Measurements from ENCODE around the gene ABCC8.
A peak's percentile ranks its signal among the peaks of the same experiment; 100 is the strongest.

The ABCC8 gene

DNA sequence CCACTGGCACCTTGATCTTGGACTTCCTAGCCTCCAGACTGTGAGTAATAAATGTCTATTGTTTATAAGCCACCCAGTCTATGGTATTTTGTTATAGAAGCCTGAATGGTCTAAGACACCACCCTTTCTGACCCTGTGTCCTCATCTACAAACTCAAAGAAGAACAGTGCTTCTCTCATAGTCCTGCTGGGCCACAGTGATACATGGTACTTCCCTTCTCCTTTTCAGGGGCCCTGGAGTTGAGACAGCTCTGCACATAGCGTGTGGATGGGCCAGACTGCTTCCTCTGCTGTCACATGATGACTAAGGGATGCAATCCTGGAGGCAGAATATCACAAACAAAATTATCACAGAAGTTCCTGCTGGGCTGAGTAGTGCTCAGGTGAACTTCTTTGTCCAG, 93.2 kb downstream of the ABCC8 start:
- no peak for DNase-seq

DNA sequence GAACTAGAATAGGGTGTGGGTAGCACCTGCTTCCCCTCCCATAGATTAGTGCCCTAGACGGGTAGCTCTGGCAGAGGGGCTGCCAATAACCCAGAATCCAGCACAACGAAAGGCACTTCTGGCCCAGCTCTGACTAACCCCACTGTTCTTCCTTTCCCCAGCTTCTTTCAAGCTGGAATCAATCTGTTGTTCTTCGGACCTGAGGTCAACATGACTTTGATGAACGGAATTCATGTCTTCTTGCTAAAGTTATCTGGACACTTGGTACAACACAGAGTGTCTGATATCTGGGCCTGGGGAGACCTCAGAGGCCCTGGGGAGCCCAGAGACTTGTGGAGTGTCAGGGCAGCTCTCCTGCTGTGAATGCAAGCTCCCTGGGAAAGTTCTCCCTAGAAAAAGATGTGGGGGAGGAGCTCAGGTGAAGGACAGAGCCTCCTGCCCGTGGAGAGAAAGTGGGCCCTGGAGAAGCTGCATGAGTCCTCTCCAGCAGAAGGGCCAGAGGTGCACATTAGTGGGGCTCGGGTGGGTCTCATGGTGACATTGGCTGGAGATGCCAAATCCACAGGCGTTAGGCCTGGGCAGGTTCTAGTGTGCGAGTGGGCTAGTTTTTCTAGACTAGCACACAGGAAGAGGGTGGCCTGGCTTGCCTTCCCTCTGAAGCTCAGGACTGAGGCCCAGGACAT, 94.5 kb downstream of the ABCC8 start:
- DNase-seq, result no peak

DNA sequence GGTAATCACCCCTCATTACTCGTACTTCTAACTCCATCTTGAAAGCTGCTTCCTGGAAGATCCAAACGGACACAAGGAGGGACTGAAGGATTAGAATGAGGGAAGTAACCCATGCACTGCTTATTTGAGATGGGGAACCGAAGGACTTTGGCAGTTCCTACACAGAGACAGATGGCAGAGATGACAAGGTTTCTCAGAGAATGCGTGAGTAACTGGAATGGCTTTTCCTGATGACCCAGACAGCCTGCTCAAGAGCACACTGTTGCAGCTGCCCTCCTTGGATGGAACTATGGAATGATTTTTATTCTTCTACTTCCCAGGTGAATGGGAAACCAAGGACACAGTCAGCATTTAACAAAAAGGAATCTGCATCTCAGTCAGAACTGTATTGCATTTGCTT, 95.5 kb downstream of the ABCC8 start:
- DNase-seq, result no peak

DNA sequence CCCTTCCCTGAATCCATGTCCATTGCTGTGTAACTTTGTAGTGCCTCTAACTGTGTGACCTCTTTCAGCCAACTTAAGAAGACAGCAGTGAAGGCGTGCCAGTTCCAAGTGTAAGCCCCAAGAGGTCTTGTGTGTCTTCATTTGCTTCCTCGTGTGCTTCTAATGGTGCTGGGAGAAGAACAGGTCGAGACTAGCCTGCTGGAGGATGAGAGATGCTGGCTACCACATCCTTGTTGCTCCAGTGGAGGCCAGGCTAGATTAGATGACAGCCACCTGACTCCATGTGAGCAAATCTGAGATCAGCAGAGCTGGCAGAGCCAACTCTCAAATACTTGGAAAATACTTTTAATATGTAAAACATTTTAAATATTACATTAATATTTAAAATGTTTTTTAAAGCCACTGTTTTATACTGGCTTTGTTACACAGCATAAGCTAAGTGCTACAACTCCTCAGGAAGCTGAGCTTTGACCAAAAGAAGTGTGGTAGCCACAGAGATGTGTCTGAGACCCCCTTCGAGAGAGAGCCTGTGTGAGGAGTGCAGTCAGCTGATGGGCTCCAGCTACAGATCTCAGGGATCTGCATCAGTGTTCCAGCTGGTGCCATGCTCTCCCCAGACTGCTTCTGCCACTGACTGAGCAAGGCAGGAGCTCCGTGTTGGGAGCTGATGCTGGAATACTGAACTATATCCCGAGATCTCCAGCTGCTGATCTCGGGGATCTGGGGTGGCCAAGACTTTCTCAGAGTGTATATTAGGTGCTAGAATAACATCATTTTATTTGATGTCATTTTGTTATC, 97.1 kb downstream of the ABCC8 start:
- no peak for DNase-seq

DNA sequence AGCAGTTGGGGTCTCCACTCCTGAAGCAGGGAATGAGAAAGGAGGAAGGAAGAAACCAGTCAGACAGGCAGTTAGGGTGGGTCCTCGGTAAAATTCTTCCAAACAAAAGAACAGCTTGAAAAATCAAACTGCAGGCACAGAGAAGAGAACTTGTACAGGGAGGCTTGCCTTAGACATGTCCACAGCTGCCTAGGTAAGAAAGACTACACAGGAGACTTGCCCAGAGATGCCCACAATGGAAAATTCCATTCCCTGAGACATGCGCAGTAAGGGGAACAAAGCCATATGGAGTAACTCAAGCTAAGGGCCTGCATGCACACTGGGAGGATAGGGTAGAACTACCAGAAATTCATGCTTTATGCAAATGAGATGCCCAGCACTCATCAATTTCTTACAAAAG, 98.0 kb downstream of the ABCC8 start:
- DNase-seq, result no peak

DNA sequence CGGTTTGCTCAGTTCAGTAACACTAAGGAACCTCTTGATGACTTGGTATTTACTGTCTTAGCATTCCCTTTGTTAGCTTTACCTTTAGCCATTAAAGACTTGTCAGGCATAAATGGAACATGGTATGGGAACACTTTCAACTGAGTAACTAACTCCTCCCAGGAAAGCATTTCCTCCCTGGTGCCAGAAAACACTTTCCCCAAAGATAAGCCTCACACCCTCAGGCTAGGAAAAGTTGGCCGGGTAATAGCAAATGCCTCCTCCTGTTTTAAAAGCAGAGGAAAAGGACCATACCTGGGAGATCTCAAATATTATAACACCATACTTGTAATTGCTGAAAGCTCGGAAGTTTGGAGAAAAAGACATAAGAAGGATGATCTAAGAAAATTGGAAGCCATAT, 100.2 kb downstream of the ABCC8 start:
- DNase-seq, result no peak

DNA sequence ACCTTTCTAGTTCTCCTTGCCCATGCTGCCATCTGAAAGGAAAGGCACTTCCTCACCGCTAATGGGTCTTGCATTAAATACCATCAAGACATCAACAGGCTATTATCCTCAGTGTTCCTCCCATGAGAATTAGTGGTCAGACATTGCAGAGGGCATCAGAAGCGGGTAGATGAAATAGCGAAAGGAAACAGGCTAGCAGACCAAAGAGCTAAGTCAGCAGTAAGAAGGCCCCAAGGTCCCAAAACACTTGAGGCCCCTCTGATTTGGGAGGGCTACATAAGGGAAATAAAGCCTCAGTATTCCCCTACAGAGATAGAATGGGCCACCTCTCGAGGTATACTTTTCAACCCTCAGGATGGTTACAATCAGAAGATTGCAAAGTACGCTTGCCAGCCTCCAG, 101.1 kb downstream of the ABCC8 start:
- no peak for DNase-seq

DNA sequence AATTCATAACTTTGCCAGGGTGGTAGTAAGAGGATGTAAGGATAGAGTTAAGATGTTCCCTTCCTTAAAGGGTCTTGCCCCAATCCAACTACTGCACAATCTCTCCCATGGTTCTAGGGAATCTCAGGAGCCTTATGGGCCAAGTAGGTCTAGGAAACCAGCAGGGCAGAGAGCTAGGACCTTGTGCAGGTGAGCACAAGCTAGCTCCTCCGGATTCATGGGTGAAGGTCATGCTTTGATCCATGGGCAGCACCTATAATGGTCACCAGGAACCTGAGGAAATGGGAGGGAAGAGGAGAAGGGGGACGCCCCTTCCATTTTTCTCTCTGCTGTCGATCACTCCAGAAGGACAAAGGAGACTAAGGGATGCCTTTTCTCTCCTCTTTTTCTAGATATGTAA, 105.0 kb downstream of the ABCC8 start:
- no peak for DNase-seq

DNA sequence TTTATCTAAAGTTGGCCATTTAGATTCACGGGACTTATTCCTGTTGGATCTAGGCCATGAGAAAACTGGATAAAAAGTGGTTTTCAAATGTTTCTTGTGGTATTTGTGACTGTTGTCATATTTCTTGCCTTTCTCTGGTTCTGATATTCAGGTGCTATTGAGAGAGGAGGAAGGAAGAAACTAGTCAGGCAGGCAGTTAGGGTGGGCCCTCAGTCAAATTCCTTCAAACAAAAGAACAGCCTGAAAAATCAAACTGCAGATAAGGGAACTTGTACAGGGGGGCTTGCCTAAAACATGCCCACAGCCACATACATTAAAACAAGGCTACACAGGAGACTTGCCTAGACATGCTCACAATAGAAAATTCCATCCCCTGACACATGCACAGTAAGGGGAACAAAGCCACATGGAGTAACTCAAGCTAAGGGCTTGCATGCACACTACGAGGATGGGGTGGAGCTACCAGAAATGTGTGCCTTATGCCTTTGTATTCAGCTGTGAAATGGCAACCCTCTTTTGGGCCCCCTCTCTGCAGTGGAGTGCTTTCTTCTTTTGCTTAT, 106.9 kb downstream of the ABCC8 start:
- no peak for DNase-seq

DNA sequence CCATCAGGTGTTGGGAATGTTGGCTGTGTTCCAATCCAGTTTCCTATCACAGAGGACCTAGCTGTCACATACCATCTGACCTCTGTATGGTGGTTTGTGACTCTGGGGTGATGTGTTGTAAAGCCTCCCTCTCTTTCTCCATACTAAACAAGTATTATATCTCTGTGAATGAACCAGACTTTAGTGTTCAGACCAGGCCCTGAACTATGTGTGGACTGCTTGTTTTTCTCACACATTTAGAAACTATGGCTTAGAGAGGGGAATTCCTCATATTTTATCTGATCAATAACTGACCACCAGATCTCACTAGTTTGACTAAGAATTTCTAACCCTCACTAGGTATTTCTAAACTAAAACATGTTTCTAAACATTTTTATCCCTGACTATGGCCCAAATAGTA, 107.6 kb downstream of the ABCC8 start:
- DNase-seq, result no peak

DNA sequence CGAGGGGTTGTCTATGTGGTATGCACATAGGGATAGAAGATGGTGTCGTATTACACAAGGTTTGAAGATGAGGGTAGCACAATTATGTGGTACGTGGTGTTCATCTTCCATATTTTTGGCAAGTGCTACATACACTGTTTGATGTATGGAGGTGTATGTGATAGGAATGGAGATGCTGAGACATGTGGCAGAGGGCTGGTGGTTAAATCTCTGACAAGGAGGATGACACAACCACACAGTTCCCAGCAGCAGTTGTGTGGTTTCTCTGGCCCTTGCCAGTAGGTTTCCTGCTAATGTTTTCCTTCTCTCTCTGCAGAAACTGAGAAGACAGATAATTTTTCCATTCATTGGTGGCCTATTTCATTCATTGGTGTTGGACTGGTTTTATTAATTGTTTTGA, 108.1 kb downstream of the ABCC8 start:
- DNase-seq, result no peak

DNA sequence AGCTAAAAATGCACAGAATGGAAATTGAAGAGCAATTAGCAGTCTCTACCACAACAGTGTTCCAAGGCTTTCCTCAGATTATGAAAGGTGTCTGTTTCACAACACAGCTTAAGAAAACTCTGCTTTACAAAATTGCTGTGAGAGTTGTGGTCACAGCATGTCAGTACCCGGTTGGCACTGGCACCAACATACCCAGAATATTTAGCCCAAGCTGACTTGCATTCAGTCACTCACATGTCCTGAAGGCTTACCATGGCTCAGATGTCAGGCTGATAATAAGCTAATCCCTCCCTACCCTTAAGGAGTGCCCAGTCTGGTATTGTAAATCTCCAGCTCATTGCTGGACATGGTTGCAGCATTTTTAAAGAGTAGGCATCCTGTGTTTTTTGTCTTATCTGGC, 110.2 kb downstream of the ABCC8 start:
- DNase-seq, result no peak

DNA sequence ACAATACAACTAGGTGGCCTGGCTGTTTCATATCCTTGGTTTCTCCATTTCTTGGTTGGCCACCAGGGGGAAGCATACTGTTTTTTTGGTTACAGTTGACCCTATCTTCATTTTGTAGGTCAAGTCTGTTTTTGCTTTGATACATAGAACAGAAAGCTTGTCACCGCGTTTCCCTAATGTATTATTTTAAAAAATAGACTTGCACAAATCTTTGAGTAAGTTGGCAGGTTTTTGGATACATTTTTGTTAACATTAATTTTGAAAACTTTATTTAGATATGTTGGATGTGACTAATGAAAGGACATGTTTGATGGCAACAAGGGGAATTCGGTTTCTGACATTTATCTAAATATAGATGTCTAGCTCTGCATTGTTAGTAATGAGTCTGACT, 122.0 kb downstream of the ABCC8 start:
- DNase-seq, result peak; percentile 15

DNA sequence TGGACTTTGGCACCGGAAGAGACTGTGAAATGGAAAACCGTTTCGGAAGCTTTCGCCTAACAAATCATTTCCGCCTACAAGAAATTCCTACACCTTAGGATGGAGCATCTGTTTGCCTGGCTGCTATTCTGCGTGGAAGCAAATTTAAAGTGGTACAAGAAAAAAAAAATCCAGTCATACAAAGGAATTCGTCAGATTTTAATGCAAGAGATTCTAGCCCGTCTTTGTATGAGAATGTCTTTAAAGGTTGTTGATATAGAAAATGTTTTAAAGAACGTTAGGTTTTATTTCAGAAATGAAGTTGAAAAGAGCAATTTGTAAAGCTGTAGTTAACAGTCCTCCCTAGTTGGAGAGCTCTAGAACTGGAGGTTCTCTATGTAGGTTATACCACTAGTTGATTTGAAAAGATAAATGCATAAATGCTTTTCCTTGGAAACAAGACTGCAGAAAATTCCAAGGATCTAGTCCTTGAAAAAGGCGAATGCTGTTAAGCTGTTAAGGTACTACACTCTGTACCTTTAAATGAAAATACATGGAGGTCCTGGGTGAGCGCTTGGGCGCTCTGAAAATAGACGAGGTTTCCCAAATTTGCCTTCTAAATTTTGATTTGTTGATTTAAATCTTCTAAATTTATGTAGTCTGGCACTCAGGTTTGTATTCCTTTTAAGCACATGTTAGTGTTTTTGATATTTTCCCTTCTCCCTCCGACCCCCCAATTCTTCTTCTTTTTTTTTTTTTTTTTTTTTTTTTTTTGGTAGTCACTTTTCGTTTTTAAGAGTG, 122.6 kb downstream of the ABCC8 start:
- no peak for DNase-seq

DNA sequence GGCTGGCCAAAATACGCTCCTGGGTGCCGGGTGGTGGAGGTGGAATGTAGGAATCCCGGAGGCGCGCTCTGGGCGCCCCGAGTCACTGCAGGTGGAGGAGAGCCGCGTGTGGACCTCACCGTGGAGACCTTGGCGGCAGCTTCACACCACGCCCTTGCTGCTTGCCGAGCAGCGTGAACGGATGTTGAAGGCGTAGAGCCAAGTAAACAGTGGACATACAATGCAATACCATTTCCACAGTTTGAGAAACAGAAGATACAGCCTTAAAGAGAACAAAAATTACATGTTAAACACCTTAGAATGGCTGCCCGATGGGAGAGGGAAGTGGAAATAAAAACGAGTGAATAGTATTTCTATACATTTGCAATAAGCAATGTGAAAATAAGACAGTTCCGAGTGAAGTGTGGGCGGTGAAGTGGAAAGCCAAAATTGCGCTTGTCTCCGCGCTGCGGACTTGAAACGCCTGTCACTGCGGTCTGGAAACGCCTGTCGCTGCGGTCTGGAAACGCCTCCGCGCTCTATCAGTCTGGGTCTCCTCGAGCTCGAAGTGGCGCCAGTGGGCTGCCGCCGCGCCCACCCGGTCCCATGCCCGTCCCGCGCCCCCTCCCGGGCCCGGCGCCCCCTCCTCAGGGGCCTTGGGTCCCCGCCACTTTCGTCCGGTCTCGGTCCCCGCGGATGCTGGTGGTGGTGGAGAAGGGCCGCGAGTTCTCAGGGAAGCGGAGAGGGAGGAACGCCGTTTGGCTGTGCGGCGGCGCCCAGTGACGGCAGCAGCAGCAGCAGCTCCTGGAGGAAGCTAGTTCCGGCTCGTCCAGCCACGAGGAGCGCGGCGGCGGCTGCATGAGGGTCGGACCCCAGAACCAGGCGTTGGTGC, 123.5 kb downstream of the ABCC8 start:
- peak; percentile 36 for DNase-seq

DNA sequence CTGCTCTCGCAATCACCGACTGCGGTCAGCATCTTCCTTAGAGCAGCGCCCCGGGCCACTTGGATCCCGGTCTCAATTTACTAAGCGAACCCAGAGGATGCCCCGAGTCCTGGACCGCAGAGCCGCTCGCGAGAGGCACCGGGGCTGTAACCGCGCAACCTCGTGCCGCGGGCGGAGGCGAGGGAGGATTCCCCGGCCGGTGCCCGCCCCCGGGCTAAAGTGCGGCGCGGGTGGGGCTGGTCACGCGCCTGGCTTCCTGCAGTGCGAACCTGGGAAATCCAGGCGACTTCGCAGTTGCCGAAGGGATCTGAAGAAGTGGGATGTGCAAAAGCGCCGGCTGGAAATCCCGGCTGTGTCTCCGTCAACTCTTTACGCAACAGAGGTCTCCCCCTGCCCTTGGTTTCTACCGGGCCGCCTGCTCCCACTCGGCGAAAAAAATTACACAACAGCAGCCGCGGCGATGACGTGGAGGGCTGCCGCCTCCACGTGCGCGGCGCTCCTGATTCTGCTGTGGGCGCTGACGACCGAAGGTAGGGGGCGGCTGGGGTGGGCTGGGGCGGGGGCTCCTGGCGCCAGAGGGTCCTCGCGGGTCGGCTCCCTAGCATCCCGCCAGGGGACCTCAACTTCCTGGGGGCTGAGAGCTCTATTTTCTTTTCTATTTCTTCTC, 125.0 kb downstream of the ABCC8 start, which contains the start of gene NCR3LG1:
NCR3LG1 (plus strand) TSS at position 291 of the 667 bp plus-strand sequence; CDS start at position 461, 170 bp downstream.
- DNase-seq, result peak; percentile 39

DNA sequence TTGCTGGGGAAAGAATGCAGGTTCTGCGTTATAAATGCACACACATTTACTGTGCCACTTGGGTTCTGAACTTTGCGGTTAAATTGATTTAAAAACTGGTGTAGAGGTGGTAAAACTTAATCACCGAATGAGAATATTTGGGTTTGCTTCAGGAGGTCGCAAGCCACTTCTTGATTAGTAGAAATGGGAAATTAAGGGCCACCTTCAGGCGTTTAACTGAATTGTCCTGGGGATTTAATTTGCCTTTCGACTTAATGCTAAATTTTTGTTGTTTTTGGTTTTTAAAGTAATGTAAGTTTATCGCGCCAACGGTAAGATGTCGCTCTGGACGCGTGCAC, 125.5 kb downstream of the ABCC8 start:
- no peak for DNase-seq

DNA sequence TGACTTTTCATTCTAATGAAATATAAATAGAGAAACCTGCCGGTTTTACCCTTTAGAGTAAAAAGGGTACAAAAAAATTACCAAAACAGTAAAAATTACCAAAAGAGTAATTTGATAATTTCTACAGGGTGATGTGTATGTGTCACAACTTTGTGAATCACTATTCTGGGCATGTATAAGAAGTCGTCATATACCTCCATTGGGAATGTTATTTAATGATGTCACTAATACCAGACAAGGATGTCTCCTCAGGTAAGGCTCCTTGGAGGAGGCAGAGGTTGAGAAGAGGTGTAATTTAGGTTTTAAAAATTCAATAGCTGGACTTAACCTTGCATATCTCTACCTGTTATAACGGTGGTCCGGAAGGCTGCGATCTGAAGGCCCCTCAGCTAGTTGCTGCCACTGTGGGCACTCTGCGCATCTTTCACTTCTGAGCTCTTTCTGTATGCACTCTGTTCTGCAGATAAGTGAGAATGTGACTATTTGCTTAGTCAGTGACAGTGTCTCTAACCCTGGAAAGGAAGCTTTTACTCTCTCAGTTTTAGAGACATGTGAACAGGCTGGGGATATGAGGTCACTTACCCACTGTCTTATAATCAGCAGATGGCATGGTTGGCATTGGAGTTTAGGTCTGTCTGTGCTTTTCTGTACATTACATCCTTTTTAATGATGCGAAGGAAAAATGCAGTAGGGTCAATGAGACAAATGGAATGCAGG, 126.0 kb downstream of the ABCC8 start:
- no peak for DNase-seq

DNA sequence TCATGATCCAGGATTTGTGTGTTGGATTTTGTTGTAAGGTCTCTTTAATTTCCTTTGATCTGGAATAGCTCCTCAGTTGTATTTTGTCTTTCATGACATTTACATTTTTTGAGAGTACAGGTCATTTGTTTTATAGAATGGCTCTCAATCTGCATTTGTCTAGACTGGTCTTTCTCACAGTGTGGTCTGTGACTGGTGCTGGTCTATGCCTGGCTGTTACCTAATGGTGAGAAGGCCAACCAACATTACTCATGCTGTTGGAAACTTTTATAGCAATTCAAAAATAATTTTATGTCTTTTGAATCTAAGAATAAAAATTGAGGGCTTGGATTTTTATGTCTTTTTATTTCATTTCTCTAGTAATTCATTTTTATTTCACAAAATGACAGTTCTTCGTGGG, 129.0 kb downstream of the ABCC8 start:
- DNase-seq, result no peak

DNA sequence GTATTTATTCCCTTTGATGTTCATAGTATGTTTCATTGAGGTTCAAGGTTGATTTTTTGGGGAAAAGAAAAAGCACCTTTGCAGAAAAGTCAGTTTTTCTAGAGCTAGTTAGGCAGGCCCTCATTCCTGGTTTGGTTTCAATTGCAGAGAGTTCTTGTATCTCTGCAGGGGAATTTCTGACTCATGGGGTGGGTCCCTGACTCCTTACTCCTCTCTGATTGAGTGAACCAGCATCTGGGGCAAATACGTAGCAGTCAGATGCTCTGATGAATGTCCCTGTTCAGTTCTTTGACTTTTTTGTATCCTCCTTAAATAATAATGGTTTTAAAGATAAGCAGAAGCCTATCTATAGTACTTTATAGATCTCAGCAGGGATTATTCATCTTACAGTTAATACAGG, 132.7 kb downstream of the ABCC8 start:
- DNase-seq, result no peak

DNA sequence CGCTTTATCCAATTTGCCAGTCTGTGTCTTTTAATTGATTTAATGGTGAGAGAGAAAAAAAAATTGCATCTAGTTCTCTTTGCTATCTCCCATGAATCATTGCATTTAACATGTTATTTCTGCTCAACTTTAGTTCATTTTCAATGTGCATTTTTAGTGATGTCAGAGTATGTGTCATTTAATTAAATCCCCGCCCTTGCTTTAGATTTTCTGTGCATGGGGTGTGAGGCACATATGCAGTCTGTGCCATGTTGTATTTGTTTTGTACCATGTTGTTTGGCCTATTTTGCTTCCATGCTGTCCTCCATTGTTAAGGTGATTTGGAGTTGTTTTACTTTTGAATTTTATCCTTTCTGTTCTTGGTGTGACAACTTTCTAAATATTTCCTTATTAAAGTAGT, 133.4 kb downstream of the ABCC8 start:
- DNase-seq, result no peak

All from NCI-H2107 (cell line).